GM18498 (cell line): Measurements from ENCODE around the gene IQSEC1.

ENCODE experiments used
- ATAC-seq: cut with Tn5 transposase; IDR thresholded peaks from one replicate; pipeline ENCODE4 v1.9.1; 2021; ENCODE audit warnings: mild to moderate bottlenecking, moderate library complexity; ENCODE audit not compliant: unreplicated experiment

Gene IQSEC1

GRCh38 chr3:12941495-12942023 lies 131.7 kb downstream of the IQSEC1 start:
- ATAC-seq, result no peak

DNA sequence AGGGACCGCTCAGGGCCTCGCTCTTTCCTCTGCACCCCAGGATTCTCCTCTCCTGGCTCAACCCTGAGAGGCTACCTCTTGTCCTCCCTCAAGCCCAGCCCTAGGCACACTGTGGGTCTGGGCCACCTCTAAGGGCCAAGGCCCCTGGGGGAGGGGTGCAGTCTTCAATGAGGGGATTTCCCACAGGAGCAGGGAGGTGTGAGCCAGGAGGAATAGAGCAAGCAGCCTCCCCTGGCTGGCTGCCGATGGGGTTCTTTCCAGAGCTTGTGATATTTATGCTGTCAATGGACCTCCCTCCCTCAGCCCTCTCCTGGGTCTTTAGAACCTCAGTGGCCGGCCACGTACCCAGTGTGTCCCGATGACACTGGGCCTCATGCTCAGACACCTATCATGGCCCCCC lies 132.4 kb downstream of the IQSEC1 start:
- no peak for ATAC-seq

DNA sequence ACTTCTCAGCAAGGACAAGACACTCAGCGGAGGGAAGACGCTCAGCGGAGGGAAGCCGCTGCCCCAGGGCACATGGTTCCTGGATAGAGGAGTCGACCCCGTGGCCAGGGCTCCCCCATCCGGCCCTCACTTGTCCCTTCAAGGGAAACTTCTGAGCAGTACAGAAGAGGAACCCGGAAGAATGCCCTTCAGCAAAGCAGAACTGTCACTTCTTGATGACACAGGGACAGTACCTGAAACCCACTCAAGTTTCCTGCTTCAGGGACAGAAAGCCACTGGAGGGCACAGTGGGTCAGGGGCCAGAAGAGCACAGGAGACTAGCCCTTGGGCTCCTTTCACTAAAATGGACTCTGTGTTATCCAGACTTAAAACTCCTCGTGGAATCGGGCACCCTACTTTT lies 134.1 kb downstream of the IQSEC1 start:
- ATAC-seq, result no peak

GRCh38 chr3:12938258-12938711 lies 134.9 kb downstream of the IQSEC1 start:
- no peak for ATAC-seq

- ATAC-seq, result no peak
These were observed 137.1 kb downstream of the IQSEC1 start for GRCh38 chr3:12935861-12936830.

DNA sequence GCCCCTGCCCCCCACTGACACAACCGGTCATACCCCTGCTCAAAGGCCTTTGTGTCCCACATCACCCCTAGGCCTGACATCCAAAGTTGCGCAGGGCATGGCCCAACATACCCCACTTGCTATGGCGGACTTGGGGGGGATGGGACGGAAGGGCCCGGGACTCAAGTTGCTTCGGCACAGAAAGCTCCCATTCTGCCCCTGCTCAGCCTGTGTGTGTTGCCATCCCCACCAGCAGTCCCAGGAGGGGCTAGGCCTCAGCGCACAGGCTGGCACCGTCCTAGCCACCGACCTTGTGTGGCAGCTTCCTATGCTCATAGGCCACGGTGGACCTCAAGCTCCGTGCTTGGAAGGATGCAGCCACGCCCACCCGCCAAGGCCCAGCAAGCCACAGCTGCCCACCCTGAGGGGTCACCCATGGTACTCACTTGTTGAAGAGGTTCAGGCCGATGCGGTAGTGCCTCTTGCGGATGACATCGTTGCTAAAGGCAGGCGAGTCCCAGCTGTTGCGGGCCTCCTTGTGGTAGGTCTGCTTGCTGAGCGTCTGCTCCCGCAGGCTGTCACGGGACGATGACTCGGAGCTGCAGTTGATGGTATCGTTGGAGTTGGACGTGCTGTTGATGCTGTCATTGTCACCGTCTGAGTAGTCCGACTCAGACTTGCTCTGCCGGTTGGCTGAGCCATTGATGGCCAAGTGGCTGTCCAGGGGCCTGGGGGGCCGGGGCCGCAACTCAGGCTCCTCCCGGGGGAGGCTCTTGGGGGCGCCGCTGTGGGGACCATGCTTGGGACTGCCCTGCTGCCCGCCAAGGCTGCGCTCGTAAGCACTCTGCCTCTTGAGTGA lies 138.0 kb downstream of the IQSEC1 start:
- no peak for ATAC-seq

DNA sequence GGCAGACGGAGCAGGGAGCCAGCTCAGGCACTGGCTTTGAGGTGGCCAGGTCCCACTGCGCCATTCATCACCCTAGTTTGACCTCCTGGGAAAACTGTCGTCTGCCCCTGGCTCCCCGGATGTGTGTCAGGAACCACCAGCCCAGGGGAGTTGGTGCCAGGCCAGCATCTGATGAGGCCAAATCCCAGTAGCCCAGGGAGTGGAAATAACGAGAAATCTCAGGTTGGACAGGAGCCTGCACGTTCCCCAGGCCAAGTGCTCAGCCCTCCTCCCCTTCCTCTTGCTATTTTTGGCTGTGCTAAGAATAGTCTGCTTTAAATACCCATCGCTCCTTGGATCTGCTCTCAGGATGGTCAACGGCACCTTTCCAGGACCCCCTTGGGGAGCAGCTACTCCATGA lies 138.8 kb downstream of the IQSEC1 start:
- ATAC-seq, result no peak

GRCh38 chr3:12933901-12934300 lies 139.3 kb downstream of the IQSEC1 start:
- ATAC-seq, result no peak

DNA sequence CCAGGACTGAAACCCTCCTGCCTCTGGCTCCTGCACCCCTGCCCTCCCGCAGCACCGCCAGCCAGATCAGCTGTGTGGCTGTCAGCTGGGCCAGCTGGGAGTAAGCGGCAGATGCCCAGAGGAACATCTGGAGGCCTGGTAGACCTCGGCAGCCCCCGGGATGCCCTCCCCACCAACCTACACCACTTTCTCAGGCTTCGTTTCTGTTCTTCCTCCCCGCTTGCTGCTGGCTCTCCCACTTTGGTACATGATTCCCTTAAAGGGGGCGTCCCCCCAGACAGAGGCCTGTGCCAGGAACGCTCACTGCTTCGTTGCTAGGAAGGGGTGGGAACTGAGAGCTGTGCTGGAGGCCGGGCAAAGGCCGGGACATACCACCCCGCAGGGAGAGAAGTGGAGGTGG lies 140.5 kb downstream of the IQSEC1 start:
- ATAC-seq, result no peak

- ATAC-seq, result no peak
These were observed 140.9 kb downstream of the IQSEC1 start for GRCh38 chr3:12932347-12932746.

GRCh38 chr3:12931273-12931905 lies 141.8 kb downstream of the IQSEC1 start:
- no peak for ATAC-seq

- ATAC-seq, result no peak
These were observed 143.4 kb downstream of the IQSEC1 start for GRCh38 chr3:12929801-12930200.

DNA sequence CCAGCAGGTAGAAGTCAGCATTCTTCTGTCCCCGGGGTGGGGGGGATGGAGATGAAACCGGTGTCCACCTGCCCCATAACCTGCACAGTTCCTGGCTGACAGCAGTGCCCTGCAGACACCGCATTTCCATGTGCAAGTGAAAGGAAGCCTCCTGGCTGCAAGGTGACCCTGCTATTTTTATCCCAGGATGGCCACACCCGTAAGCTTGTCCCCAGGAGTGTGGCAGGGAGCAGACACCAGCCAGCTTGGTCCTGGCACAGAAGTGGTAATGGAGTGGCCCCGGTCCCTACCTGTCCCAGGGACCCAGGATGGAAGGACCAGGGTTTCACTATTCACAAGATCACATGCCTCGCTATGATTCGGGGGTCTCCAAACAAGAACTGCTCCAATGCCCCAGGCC lies 146.6 kb downstream of the IQSEC1 start:
- no peak for ATAC-seq

- no peak for ATAC-seq
These were observed 147.6 kb downstream of the IQSEC1 start for GRCh38 chr3:12925648-12926047.

DNA sequence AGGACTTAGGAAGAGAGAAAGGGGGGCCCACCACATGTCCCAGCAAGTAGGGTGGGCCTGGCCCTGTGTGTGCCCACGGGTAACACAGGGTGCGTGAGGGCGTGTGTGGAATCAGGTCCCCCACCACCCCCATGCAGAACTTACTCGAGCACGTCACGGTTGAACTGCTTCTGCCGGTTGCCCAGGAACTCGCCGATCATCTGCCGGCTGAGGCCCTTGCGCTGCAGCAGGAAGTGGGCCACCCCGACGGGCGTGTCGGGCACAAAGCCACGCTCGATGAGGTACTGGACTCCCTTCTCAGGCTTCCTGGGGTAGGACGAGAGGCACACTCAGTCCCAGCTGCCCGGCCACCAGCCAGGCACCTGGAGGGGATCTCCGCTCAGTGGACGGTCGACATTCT lies 148.8 kb downstream of the IQSEC1 start:
- no peak for ATAC-seq

GRCh38 chr3:12922881-12923431 lies 150.3 kb downstream of the IQSEC1 start:
- no peak for ATAC-seq

DNA sequence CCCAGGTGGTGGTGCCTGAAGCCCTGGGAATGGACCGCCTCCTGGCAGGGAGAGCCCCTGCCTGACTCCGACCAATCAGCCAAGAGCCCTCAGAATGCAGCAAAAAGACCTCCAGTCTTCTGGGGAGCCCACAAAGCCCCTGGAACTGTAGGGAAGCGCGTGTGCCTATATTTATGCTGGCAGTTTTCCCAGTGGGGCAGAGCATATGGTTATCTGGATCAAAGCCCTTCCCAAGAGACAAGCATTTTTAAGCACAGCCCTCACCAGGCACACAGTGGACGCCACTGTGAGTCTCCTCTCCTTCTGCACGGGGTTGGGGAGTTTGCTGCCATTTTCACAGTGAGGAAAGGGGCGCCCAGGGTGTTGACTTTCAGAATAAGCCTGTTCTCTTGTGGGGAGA lies 150.9 kb downstream of the IQSEC1 start:
- ATAC-seq, result no peak

DNA sequence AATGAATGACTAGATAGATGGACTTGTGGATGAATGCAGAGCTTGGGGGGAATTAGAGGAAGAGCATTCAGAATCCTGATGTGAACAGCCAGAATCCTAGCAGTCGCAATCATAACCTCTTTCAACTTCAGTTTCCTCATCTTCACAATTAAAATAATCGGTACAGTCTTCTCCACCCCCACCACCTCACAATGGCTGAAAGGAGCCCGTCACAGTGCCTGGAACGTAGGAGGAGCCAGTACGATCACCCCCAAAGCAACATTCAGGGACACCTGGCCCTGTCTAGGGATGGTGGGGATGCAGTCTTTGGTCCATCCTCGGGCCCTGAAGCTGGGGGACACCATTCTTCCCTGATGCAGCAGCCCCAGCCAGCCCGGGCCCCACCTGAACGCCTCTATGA lies 151.5 kb downstream of the IQSEC1 start:
- ATAC-seq, result no peak

DNA sequence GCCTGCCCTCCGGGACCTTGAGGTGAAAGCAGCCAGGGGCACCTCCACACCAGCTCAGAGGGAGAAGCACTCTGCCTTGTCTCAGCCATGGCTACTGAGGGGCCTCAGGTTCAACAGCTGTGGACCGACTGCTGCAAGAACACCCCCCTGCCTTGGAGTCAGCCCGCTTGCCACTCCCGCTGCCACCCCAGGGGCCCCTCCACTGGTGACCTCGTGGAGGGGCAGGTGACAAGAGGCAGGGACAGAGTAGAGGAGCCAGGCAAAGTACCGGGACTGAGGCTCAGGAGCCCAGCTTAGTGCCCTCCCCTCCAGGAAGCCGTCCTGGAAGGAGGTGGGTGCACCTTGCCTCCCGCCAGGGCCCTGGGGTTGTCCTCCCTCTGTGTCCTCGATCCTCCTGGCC lies 152.3 kb downstream of the IQSEC1 start:
- ATAC-seq, result no peak

DNA sequence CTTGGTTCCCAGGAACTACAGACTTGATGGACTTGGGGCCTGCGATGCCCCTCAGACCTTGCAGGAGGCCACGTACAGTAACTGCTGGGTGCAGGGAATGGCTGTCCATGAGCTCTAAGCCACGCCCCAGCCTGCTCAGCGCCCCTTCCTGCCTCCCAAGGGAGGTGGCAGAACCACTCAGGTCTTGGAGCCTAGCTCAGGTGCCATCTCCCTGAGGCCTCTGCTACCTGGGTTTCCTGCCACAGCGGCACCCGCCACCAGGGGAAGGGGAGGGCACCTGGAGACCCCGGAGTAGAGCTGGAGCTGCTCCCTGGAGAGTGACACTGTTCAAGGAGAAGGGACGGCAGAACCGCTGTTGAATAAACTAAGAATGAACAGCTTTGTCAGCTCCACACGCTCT lies 154.0 kb downstream of the IQSEC1 start:
- no peak for ATAC-seq

DNA sequence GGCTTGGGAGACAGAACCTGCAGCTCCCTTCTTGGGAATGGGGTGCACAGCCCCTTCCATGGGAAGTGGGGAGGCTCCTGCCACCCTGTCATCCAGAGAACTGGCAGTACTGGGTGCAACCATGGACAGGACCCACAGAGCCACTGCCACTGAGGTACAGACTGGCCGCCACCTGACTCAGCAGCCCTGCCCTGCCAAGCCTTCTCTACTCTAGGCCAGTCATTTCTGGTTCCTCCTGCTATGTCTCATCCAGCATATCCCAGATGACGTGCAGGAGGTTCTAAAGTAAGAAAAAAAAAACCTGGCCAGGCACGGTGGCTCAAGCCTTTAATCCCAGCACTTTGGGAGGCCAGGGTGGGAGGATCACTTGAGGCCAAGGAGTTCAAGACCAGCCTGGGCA lies 155.0 kb downstream of the IQSEC1 start:
- ATAC-seq, result no peak
